HEK293 (cell line): ENCODE data around the gene MAP7.

ENCODE experiments used
- CTCF ChIA-PET: fragments of 350-600 bp; formaldehyde crosslinking; extraction: SDS; loops from one replicate; lab custom pipeline; 2021; ENCODE audit warnings: antibody characterized with exemption; lab: Yijun Ruan, JAX
- POLR2A ChIA-PET: fragments of 300-600 bp; formaldehyde crosslinking; extraction: SDS; loops from one replicate; lab custom pipeline; 2020; ENCODE audit warnings: antibody characterized with exemption, inconsistent platforms; lab: Yijun Ruan, JAX
- H3K27ac ChIP-seq: fragments of 200-500 bp; sonication (Bioruptor generic); 2 replicates; pipeline ENCODE4 v1.5.1; 2014; ENCODE audit warnings: low read depth, low read length, control low read depth, inconsistent platforms; ENCODE audit errors: extremely low read depth
- H3K36me3 ChIP-seq, 2 experiments: fragments of 200-500 bp in 1 of 2; sonication (Bioruptor generic) in 1 of 2; 1 replicate in 1 of 2; 2 replicates in 1 of 2; pipeline ENCODE4 v1.5.1; 2014 to 2017; ENCODE audit warnings: inconsistent platforms in 2 of 2, low read length in 2 of 2; ENCODE audit not compliant: control insufficient read depth in 2 of 2, insufficient read depth in 1 of 2
- H3K4me1 ChIP-seq: fragments of 200-500 bp; sonication (Bioruptor generic); 2 replicates; pipeline ENCODE4 v1.5.1; 2014; ENCODE audit warnings: mild to moderate bottlenecking, low read length, inconsistent platforms; ENCODE audit not compliant: control insufficient read depth, insufficient read depth
- H3K4me3 ChIP-seq: 2 replicates; pipeline ENCODE4 v1.5.1; 2011; ENCODE audit warnings: low read depth, mild to moderate bottlenecking, control low read depth, low read length, moderate library complexity
- H3K9me3 ChIP-seq: fragments of 200-500 bp; sonication (Bioruptor generic); 2 replicates; pipeline ENCODE4 v1.5.1; 2014; ENCODE audit warnings: low read depth, low read length, inconsistent platforms; ENCODE audit not compliant: control insufficient read depth, insufficient read depth
- BCL11A ChIP-seq: fragments of 450-650 bp; formaldehyde crosslinking; IDR thresholded peaks from 2 replicates; pipeline ENCODE4 v1.5.1; 2016; ENCODE audit warnings: low read depth, missing biosample characterization, missing genetic modification characterization
- GFI1B ChIP-seq: fragments of 450-650 bp; formaldehyde crosslinking; IDR thresholded peaks from 2 replicates; pipeline ENCODE4 v1.5.1; 2016; ENCODE audit warnings: missing biosample characterization, missing genetic modification characterization
- HOXC10 ChIP-seq: sonication (generic); formaldehyde crosslinking; IDR thresholded peaks from 2 replicates; pipeline ENCODE4 v1.8.1; 2023; ENCODE audit warnings: mild to moderate bottlenecking, missing genetic modification reagents
- KLF8 ChIP-seq: fragments of 450-650 bp; formaldehyde crosslinking; IDR thresholded peaks from 2 replicates; pipeline ENCODE4 v1.5.1; 2016; ENCODE audit warnings: missing biosample characterization, missing genetic modification characterization
- RBAK ChIP-seq: fragments of 450-650 bp; formaldehyde crosslinking; IDR thresholded peaks from 2 replicates; pipeline ENCODE4 v1.5.1; 2016; ENCODE audit warnings: missing biosample characterization, missing genetic modification characterization
- SALL2 ChIP-seq: fragments of 450-650 bp; formaldehyde crosslinking; IDR thresholded peaks from 2 replicates; pipeline ENCODE4 v1.5.0; 2017; ENCODE audit warnings: missing biosample characterization, mild to moderate bottlenecking, missing genetic modification characterization, borderline replicate concordance
- ZBTB11 ChIP-seq: fragments of 450-650 bp; formaldehyde crosslinking; conservative IDR thresholded peaks from 2 replicates; pipeline ENCODE4 v1.5.1; 2016; ENCODE audit warnings: low read depth, missing biosample characterization, missing genetic modification characterization
- ZFP69B ChIP-seq: fragments of 450-650 bp; formaldehyde crosslinking; IDR thresholded peaks from 2 replicates; pipeline ENCODE4 v1.5.1; 2016; ENCODE audit warnings: missing biosample characterization, missing genetic modification characterization
- ZNF140 ChIP-seq: fragments of 450-650 bp; formaldehyde crosslinking; IDR thresholded peaks from 2 replicates; pipeline ENCODE4 v1.5.1; 2016; ENCODE audit warnings: missing biosample characterization, missing genetic modification characterization
- ZNF146 ChIP-seq: fragments of 450-650 bp; formaldehyde crosslinking; IDR thresholded peaks from 2 replicates; pipeline ENCODE4 v1.5.1; 2016; ENCODE audit warnings: missing biosample characterization, missing genetic modification characterization
- ZNF148 ChIP-seq: fragments of 450-650 bp; formaldehyde crosslinking; IDR thresholded peaks from 2 replicates; pipeline ENCODE4 v1.5.0; 2017; ENCODE audit warnings: missing biosample characterization, missing genetic modification characterization, borderline replicate concordance
- ZNF26 ChIP-seq: fragments of 450-650 bp; formaldehyde crosslinking; IDR thresholded peaks from 2 replicates; pipeline ENCODE4 v1.5.1; 2016; ENCODE audit warnings: missing biosample characterization, missing genetic modification characterization
- ZNF391 ChIP-seq: fragments of 450-650 bp; formaldehyde crosslinking; IDR thresholded peaks from 2 replicates; pipeline ENCODE4 v1.5.1; 2016; ENCODE audit warnings: low read depth, missing biosample characterization, missing genetic modification characterization, borderline replicate concordance
- ZNF433 ChIP-seq: fragments of 450-650 bp; formaldehyde crosslinking; IDR thresholded peaks from 2 replicates; pipeline ENCODE4 v1.5.1; 2016; ENCODE audit warnings: missing biosample characterization, missing genetic modification characterization, low read depth
- ZNF585B ChIP-seq: fragments of 450-650 bp; formaldehyde crosslinking; IDR thresholded peaks from 2 replicates; pipeline ENCODE4 v1.5.1; 2016; ENCODE audit warnings: missing biosample characterization, missing genetic modification characterization
- ZNF600 ChIP-seq: fragments of 450-650 bp; formaldehyde crosslinking; IDR thresholded peaks from 2 replicates; pipeline ENCODE4 v1.5.1; 2016; ENCODE audit warnings: missing biosample characterization, missing genetic modification characterization
- ZNF639 ChIP-seq: fragments of 450-650 bp; formaldehyde crosslinking; IDR thresholded peaks from 2 replicates; pipeline ENCODE4 v1.5.1; 2016; ENCODE audit warnings: missing biosample characterization, missing genetic modification characterization
- ZNF707 ChIP-seq: fragments of 450-650 bp; formaldehyde crosslinking; IDR thresholded peaks from 2 replicates; pipeline ENCODE4 v1.5.1; 2016; ENCODE audit warnings: missing biosample characterization, missing genetic modification characterization
- ZNF768 ChIP-seq: fragments of 450-650 bp; formaldehyde crosslinking; IDR thresholded peaks from 2 replicates; pipeline ENCODE4 v1.5.1; 2018; ENCODE audit warnings: missing biosample characterization, mild to moderate bottlenecking, missing genetic modification characterization

MAP7 gene

GRCh38 chr6:136362421-136363356 is 187.5 kb downstream of the MAP7 start:
- Histone ChIP-seq H3K27ac (no peak overlapping the region), H3K9me3 (no peaks in the 10 kb centered on the region), H3K36me3 (peaks cover 6 to 77% of the 10 kb centered on the region in 2 experiments), H3K4me3 (no peak overlapping the region), H3K4me1 (no peaks in the 10 kb centered on the region)
- POLR2A ChIA-PET, result no interaction called here
- CTCF ChIA-PET, result interaction anchor here (0.6 to 0.9 kb wide), 4 partner anchors 13 to 184 kb away, joined by 3 to 4 read pairs (median 3); partner anchors contain the start of gene BCLAF1
- TF ChIP-seq ZNF585B (tag by site-specific recombination), result no peak
- TF ChIP-seq GFI1B (tag by site-specific recombination), result no peak
- no peak for TF ChIP-seq ZNF140 (tag by site-specific recombination)
- no peak for TF ChIP-seq BCL11A (tag by site-specific recombination)

GRCh38 chr6:136361787-136362186 is 188.4 kb downstream of the MAP7 start:
- Histone ChIP-seq H3K4me1 (no peaks in the 10 kb centered on the region), H3K9me3 (no peaks in the 10 kb centered on the region), H3K27ac (no peak overlapping the region), H3K4me3 (no peak overlapping the region), H3K36me3 (peaks cover 6 to 76% of the 10 kb centered on the region in 2 experiments)
- ChIA-PET CTCF (interaction anchor here (0.9 kb wide), 1 partner anchor 12 kb away, joined by 4 read pairs; no protein-coding TSS in a partner anchor), POLR2A (no interaction called here)
- no peak for TF ChIP-seq KLF8 (tag by site-specific recombination)
- no peak for TF ChIP-seq ZNF707 (tag by site-specific recombination)
- TF ChIP-seq ZNF433 (tag by site-specific recombination), result no peak
- TF ChIP-seq HOXC10 (CRISPR knock-in tag), result no peak
- no peak for TF ChIP-seq SALL2 (tag by site-specific recombination)
- no peak for TF ChIP-seq ZNF26 (tag by site-specific recombination)
- no peak for TF ChIP-seq ZNF639 (tag by site-specific recombination)
- TF ChIP-seq ZNF146 (tag by site-specific recombination), result no peak

- Histone ChIP-seq H3K36me3 (peaks cover 10 to 79% of the 10 kb centered on the region in 2 experiments), H3K9me3 (no peaks in the 10 kb centered on the region), H3K27ac (no peak overlapping the region), H3K4me3 (no peak overlapping the region), H3K4me1 (no peaks in the 10 kb centered on the region)
- TF ChIP-seq ZNF768 (tag by site-specific recombination), result no peak
- TF ChIP-seq RBAK, result no peak
- TF ChIP-seq ZNF148 (tag by site-specific recombination), result no peak
- no peak for TF ChIP-seq ZFP69B
- no peak for TF ChIP-seq ZNF146 (tag by site-specific recombination)
- TF ChIP-seq ZNF600, result no peak
- no peak for TF ChIP-seq ZBTB11
- TF ChIP-seq ZNF391 (tag by site-specific recombination), result no peak
- CTCF ChIA-PET, result no interaction called here
- POLR2A ChIA-PET, result no interaction called here
Measured at GRCh38 chr6:136360783-136361182, 189.4 kb downstream of the MAP7 start.
